ENCODE data around the gene TPTE2. TPM values are rescaled to one million over a fixed set of nuclear protein-coding genes. Genes with fewer than 3 reads are reported as not detected.

The TPTE2 gene
- total RNA-seq, 2 experiments from 2014 or later = not detected

Other genes with a start within 250 kb of the TPTE2 start
- 10 to 100 TPM; 32.0 to 34.8 TPM for gene MPHOSPH8, start 72.1 kb upstream of the TPTE2 start, total RNA-seq
- gene PSPC1, start 221.4 kb upstream of the TPTE2 start, total RNA-seq = 10 to 100 TPM; 88.7 to 91.9 TPM